Mammary epithelial cell (primary cell): ENCODE measurements around the gene ZNF33A.

Source experiments
- EZH2 ChIP-seq: IDR thresholded peaks from 2 replicates; pipeline ENCODE4 v1.6.1; 2012; ENCODE audit warnings: low read length, inconsistent platforms, borderline replicate concordance
- TF ChIP-seq, protein P1 (sequence below), 2 donors: IDR thresholded peaks in 1 of 2; conservative IDR thresholded peaks in 1 of 2; 2 replicates each; pipeline ENCODE4 v1.5.1; 2011 to 2012; ENCODE audit warnings: inconsistent platforms in 2 of 2, low read length in 2 of 2, mild to moderate bottlenecking in 2 of 2, control low read depth in 1 of 2, low read depth in 1 of 2; ENCODE audit not compliant: insufficient read depth in 1 of 2; ENCODE audit errors: extremely low read depth in 1 of 2

DNA sequence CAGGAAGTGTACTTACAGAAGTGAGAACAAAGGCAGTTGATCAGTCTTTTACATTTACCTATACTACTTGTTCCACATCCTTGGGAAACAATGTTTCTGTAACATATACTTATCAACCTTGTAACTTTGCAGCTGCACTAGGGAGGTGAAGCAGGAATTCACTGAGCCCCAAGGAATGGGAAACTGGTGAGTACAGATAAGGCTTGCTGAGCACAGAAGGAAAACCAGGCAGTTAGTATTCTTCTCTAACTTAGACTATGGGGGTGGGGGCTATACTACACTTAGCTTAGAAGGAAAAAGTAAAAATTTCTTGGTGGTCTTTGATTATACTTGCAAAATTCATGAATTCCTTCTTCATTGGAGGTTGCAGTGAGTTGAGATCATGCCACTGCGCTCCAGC lies 6.9 kb upstream of the ZNF33A start:
- TF ChIP-seq, protein P1, sequence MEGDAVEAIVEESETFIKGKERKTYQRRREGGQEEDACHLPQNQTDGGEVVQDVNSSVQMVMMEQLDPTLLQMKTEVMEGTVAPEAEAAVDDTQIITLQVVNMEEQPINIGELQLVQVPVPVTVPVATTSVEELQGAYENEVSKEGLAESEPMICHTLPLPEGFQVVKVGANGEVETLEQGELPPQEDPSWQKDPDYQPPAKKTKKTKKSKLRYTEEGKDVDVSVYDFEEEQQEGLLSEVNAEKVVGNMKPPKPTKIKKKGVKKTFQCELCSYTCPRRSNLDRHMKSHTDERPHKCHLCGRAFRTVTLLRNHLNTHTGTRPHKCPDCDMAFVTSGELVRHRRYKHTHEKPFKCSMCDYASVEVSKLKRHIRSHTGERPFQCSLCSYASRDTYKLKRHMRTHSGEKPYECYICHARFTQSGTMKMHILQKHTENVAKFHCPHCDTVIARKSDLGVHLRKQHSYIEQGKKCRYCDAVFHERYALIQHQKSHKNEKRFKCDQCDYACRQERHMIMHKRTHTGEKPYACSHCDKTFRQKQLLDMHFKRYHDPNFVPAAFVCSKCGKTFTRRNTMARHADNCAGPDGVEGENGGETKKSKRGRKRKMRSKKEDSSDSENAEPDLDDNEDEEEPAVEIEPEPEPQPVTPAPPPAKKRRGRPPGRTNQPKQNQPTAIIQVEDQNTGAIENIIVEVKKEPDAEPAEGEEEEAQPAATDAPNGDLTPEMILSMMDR (conservative IDR thresholded peaks at IDR 0.05 in 1 of 2, IDR thresholded peaks at IDR 0.05 in 1 of 2; ENCODE audit: extremely low read depth in 1 of 2, insufficient read depth in 1 of 2, low read depth in 1 of 2, low read length in 2 of 2), result no peak
- no peak for TF ChIP-seq EZH2
